Activated CD4-positive, CD25-positive, alpha-beta regulatory T cell treated with anti-CD3 and anti-CD28 coated beads, Interleukin-2, amount 50 U/mL, for 24 hours (primary cell): ENCODE results near the gene NRXN3.

Source experiments
- ATAC-seq, 2 donors: fragments of 150-1000 bp; cut with Tn5 transposase; one replicate each; pipeline ENCODE4 v1.10.0; 2021; ENCODE audit warnings: mild to moderate bottlenecking in 1 of 2, moderate library complexity in 1 of 2

NRXN3 gene

GRCh38 chr14:78327426-78328221 is 157.5 kb downstream of the NRXN3 start:
- ATAC-seq = no peak

GRCh38 chr14:78329371-78329770 is 159.2 kb downstream of the NRXN3 start:
- no peak for ATAC-seq

- no peak for ATAC-seq
Observed at GRCh38 chr14:78335531-78335930, 165.4 kb downstream of the NRXN3 start.

GRCh38 chr14:78340250-78340649 is 170.1 kb downstream of the NRXN3 start:
- ATAC-seq = no peak

GRCh38 chr14:78341827-78342389 is 171.7 kb downstream of the NRXN3 start:
- no peak for ATAC-seq

- no peak for ATAC-seq
Observed at GRCh38 chr14:78342879-78343278, 172.7 kb downstream of the NRXN3 start.

- no peak for ATAC-seq
Observed at GRCh38 chr14:78344290-78344689, 174.1 kb downstream of the NRXN3 start.

GRCh38 chr14:78345131-78345744 is 175.1 kb downstream of the NRXN3 start:
- no peak for ATAC-seq

- ATAC-seq = no peak
Observed at GRCh38 chr14:78346747-78347146, 176.6 kb downstream of the NRXN3 start.

- no peak for ATAC-seq
Observed at GRCh38 chr14:78355109-78355508, 184.9 kb downstream of the NRXN3 start.

GRCh38 chr14:78356391-78356790 is 186.2 kb downstream of the NRXN3 start:
- no peak for ATAC-seq

- ATAC-seq = no peak
Observed at GRCh38 chr14:78358591-78358990, 188.4 kb downstream of the NRXN3 start.

- no peak for ATAC-seq
Observed at GRCh38 chr14:78359581-78359980, 189.4 kb downstream of the NRXN3 start.

- no peak for ATAC-seq
Observed at GRCh38 chr14:78363008-78363407, 192.8 kb downstream of the NRXN3 start.

- no peak for ATAC-seq
Observed at GRCh38 chr14:78367355-78367754, 197.2 kb downstream of the NRXN3 start.

- no peak for ATAC-seq
Observed at GRCh38 chr14:78383060-78383459, 212.9 kb downstream of the NRXN3 start.

- no peak for ATAC-seq
Observed at GRCh38 chr14:78398216-78398615, 228.0 kb downstream of the NRXN3 start.

- ATAC-seq = no peak
Observed at GRCh38 chr14:78399316-78399889, 229.2 kb downstream of the NRXN3 start.

GRCh38 chr14:78401866-78402265 is 231.7 kb downstream of the NRXN3 start:
- ATAC-seq = no peak

- ATAC-seq = peak in 1 of 2 donors; percentile 27
Observed at GRCh38 chr14:78403278-78403815, 233.2 kb downstream of the NRXN3 start.

- ATAC-seq = no peak
Observed at GRCh38 chr14:78405079-78405856, 235.1 kb downstream of the NRXN3 start.

GRCh38 chr14:78412475-78412874 is 242.3 kb downstream of the NRXN3 start:
- no peak for ATAC-seq

GRCh38 chr14:78414172-78414571 is 244.0 kb downstream of the NRXN3 start:
- ATAC-seq = no peak
